Head of caudate nucleus (tissue), 42 donors: ENCODE results near the gene PM20D1.

Source experiments
- DNase-seq, 42 donors: peaks; one replicate each; pipeline versions ENCODE4 v3.0.0 to v3.0.0-alpha.2; 2020 to 2021; ENCODE audit warnings: mixed read lengths in 7 of 42
- intact Hi-C: fragments of 100-400 bp; cut with DNase I; formaldehyde crosslinking; loops from one replicate; pipeline ENCODE4 v1.15.0; 2022

PM20D1 gene

DNA sequence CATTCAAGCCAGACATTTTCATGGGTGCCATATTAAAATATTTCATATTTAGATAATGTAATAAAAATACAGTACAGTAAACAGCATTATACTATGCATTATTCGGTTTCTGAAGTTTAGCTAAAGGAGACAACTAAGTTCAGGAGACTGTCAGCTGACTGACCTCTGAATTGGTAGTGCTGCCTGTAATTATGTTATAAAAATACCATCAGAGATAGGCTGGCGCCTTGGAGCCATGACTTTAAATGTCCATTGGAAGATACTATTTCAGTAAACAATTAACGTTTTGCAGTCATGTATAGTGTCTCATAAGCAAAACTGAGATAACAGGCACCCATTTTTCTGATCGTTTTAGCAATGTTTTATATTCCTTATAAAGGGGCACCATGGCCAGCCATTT lies 63.3 kb downstream of the PM20D1 start:
- DNase-seq = no peak
- intact Hi-C loops = no loop called here

- intact Hi-C loops = no loop called here
- DNase-seq = no peak
These were observed 64.5 kb downstream of the PM20D1 start for GRCh38 chr1:205785446-205785845.

GRCh38 chr1:205783904-205784303 lies 66.0 kb downstream of the PM20D1 start:
- intact Hi-C loops = no loop called here
- DNase-seq = peak in 2 of 42 donors; percentile 15 to 42

GRCh38 chr1:205783433-205783795 lies 66.5 kb downstream of the PM20D1 start:
- intact Hi-C loops = no loop called here
- DNase-seq = no peak

GRCh38 chr1:205782627-205783432 lies 67.1 kb downstream of the PM20D1 start:
- intact Hi-C loops = no loop called here
- DNase-seq = no peak

GRCh38 chr1:205780335-205780734 lies 69.6 kb downstream of the PM20D1 start:
- DNase-seq = no peak
- intact Hi-C loops = no loop called here
